Panc1 (cell line): ENCODE measurements around the gene ATG2B. TPM values are rescaled to one million over a fixed set of nuclear protein-coding genes. Genes with fewer than 3 reads are reported as not detected.

Experiments
- ATAC-seq: fragments of 200-7000 bp; cut with Tn5 transposase; 2 replicates; pipeline ENCODE4 v1.9.1; 2020; ENCODE audit warnings: mild to moderate bottlenecking, moderate library complexity
- BruUV-seq: library from RNA; stranded (reverse); fragments of 400-500 nt; replicated peaks from 2 replicates; lab custom pipeline; 2021; lab: Mats Ljungman, UMichigan
- CTCF ChIA-PET: fragments of 300-600 bp; sonication (Branson Sonifier 250); formaldehyde crosslinking; loops from one replicate; lab custom pipeline; 2022; ENCODE audit warnings: antibody characterized with exemption; lab: Charles Lee
- POLR2A ChIA-PET: fragments of 300-600 bp; sonication (Branson Sonifier 250); formaldehyde crosslinking; loops from one replicate; lab custom pipeline; 2022; ENCODE audit warnings: antibody characterized with exemption; lab: Charles Lee
- DNase-seq: peaks from one replicate; pipeline ENCODE4 v3.0.0-alpha.2; 2010; ENCODE audit warnings: low read depth, low spot score
- H3K27ac ChIP-seq: 2 replicates; pipeline ENCODE4 v1.5.1; 2011; ENCODE audit warnings: mild to moderate bottlenecking, low read length, inconsistent platforms
- H3K27me3 ChIP-seq: fragments of 200-500 bp; sonication (Bioruptor generic); 2 replicates; pipeline ENCODE4 v1.6.0; 2014; ENCODE audit warnings: low read length, inconsistent platforms; ENCODE audit not compliant: control insufficient read depth, insufficient read depth
- H3K36me3 ChIP-seq: fragments of 200-500 bp; sonication (Bioruptor generic); 2 replicates; pipeline ENCODE4 v1.5.1; 2014; ENCODE audit warnings: inconsistent platforms, mild to moderate bottlenecking, low read length, moderate library complexity; ENCODE audit not compliant: control insufficient read depth, insufficient read depth
- H3K4me1 ChIP-seq: 2 replicates; pipeline ENCODE4 v1.5.1; 2011; ENCODE audit warnings: inconsistent platforms, mild to moderate bottlenecking, low read length, moderate library complexity; ENCODE audit not compliant: control insufficient read depth, insufficient read depth
- H3K4me3 ChIP-seq, 2 experiments: 2 replicates each; pipeline ENCODE4 v1.5.1; 2011 to 2012; ENCODE audit warnings: low read depth in 2 of 2, low read length in 2 of 2, mild to moderate bottlenecking in 2 of 2, inconsistent platforms in 1 of 2, moderate library complexity in 1 of 2
- H3K9me3 ChIP-seq: fragments of 200-500 bp; sonication (Bioruptor generic); 2 replicates; pipeline ENCODE4 v1.5.1; 2014; ENCODE audit warnings: low read depth, mild to moderate bottlenecking, inconsistent platforms, low read length, moderate library complexity; ENCODE audit not compliant: control insufficient read depth, insufficient read depth
- CTCF ChIP-seq: fragments of 450-650 bp; IDR thresholded peaks from 2 replicates; pipeline ENCODE4 v1.5.1; 2017; ENCODE audit warnings: mild to moderate bottlenecking
- POLR2AphosphoS5 ChIP-seq: IDR thresholded peaks from 2 replicates; pipeline ENCODE4 v1.6.1; 2012; ENCODE audit warnings: mild to moderate bottlenecking, low read depth, low read length, moderate library complexity
- REST ChIP-seq, 2 experiments: IDR thresholded peaks; 2 replicates each; pipeline ENCODE4 v1.6.1; 2011 to 2012; ENCODE audit warnings: low read depth in 2 of 2, control low read depth in 1 of 2, low read length in 1 of 2, mild to moderate bottlenecking in 1 of 2, moderate library complexity in 1 of 2; ENCODE audit not compliant: insufficient read depth in 1 of 2
- SIN3A ChIP-seq: IDR thresholded peaks from 2 replicates; pipeline ENCODE4 v1.6.1; 2012; ENCODE audit warnings: low read depth, mild to moderate bottlenecking, low read length, moderate library complexity, borderline replicate concordance; ENCODE audit not compliant: insufficient read depth
- TCF7L2 ChIP-seq: IDR thresholded peaks from 2 replicates; pipeline ENCODE4 v1.6.1; 2011; ENCODE audit warnings: mild to moderate bottlenecking, low read depth, low read length, inconsistent platforms
- in situ Hi-C: cut with HindIII; loops from 2 replicates; pipeline ENCODE4 v1.10.0; 2016; ENCODE audit warnings: low sequenced_read_pairs, low pct_unique_long_range_greater_than_20kb
- intact Hi-C: fragments of 100-400 bp; cut with micrococcal nuclease; formaldehyde crosslinking; loops from one replicate; pipeline ENCODE4 v1.10.0; 2022; ENCODE audit not compliant: unreplicated experiment
- total RNA-seq: library from RNA; stranded (reverse); gene quantifications from one replicate; pipeline ENCODE4 v1.2.1, GENCODE V29; 2021; ENCODE audit not compliant: unreplicated experiment

ATG2B gene
- total RNA-seq, 1 experiment from 2014 or later, result 2.6 TPM

GRCh38 chr14:96405677-96406076, 42.5 kb upstream of the ATG2B start:
- BruUV-seq, result no TSS peak
- intact Hi-C loops, result no loop called here
- TF ChIP-seq REST (IDR thresholded peaks at IDR 0.05; ENCODE audit: insufficient read depth in 1 of 2, low read depth in 2 of 2, low read length in 1 of 2) (no peak), POLR2AphosphoS5 (no peak), TCF7L2 (no peak), CTCF (no peak), SIN3A (no peak)
- Histone ChIP-seq H3K36me3 (no peaks in the 10 kb centered on the region), H3K27me3 (no peaks in the 10 kb centered on the region), H3K27ac (no peak overlapping the region), H3K4me1 (no peaks in the 10 kb centered on the region), H3K4me3 (no peak overlapping the region), H3K9me3 (no peaks in the 10 kb centered on the region)
- POLR2A ChIA-PET, result no interaction called here
- in situ Hi-C loops, result no loop called here
- CTCF ChIA-PET, result no interaction called here
- ATAC-seq (no peak), DNase-seq (no peak)

- Histone ChIP-seq H3K9me3 (no peaks in the 10 kb centered on the region), H3K27ac (no peak overlapping the region), H3K36me3 (no peaks in the 10 kb centered on the region), H3K4me3 (no peak overlapping the region), H3K4me1 (no peaks in the 10 kb centered on the region), H3K27me3 (no peaks in the 10 kb centered on the region)
- POLR2A ChIA-PET, result interaction anchor here (0.6 kb wide), 1 partner anchor 60 kb away, joined by 17 read pairs; no protein-coding TSS in a partner anchor
- ATAC-seq (no peak), DNase-seq (no peak)
- in situ Hi-C loops (no loop called here), intact Hi-C loops (no loop called here)
- TF ChIP-seq POLR2AphosphoS5 (no peak), REST (IDR thresholded peaks at IDR 0.05; ENCODE audit: insufficient read depth in 1 of 2, low read depth in 2 of 2, low read length in 1 of 2) (no peak), CTCF (no peak), SIN3A (no peak), TCF7L2 (no peak)
- CTCF ChIA-PET, result no interaction called here
- no TSS peak for BruUV-seq
Observed at GRCh38 chr14:96403409-96403808, 40.3 kb upstream of the ATG2B start.
